Activated CD4-positive, alpha-beta memory T cell treated with anti-CD3 and anti-CD28 coated beads for 36 hours (primary cell): Measurements from ENCODE around the gene GPT2. TPM values are rescaled to one million over a fixed set of nuclear protein-coding genes. Genes with fewer than 3 reads are reported as not detected.

Experiments
- CTCF ChIA-PET: fragments of 350-600 bp; sonication (Branson Sonifier 250); formaldehyde crosslinking; loops from one replicate; lab custom pipeline; 2021; ENCODE audit warnings: antibody characterized with exemption, inconsistent platforms; lab: Charles Lee
- POLR2A ChIA-PET: fragments of 350-600 bp; sonication (Branson Sonifier 250); formaldehyde crosslinking; loops from one replicate; lab custom pipeline; 2021; ENCODE audit warnings: antibody characterized with exemption; lab: Charles Lee
- DNase-seq: peaks from one replicate; pipeline ENCODE4 v3.0.0-alpha.2; 2020
- H3K27ac Mint-ChIP-seq: one replicate; pipeline ENCODE4 v1.8.0; 2021; ENCODE audit warnings: mixed read lengths
- H3K27me3 Mint-ChIP-seq: one replicate; pipeline ENCODE4 v1.8.0; 2021; ENCODE audit warnings: mixed read lengths
- H3K36me3 Mint-ChIP-seq: one replicate; pipeline ENCODE4 v1.8.0; 2021; ENCODE audit warnings: mixed read lengths
- H3K4me1 Mint-ChIP-seq: one replicate; pipeline ENCODE4 v1.8.0; 2021; ENCODE audit warnings: low read depth, mixed read lengths
- H3K4me3 Mint-ChIP-seq: one replicate; pipeline ENCODE4 v1.8.0; 2021; ENCODE audit warnings: mild to moderate bottlenecking, mixed read lengths
- H3K9me3 Mint-ChIP-seq: one replicate; pipeline ENCODE4 v1.8.0; 2021; ENCODE audit warnings: mixed read lengths
- intact Hi-C: fragments of 100-400 bp; cut with micrococcal nuclease; formaldehyde crosslinking; loops from one replicate; pipeline ENCODE4 v1.15.1; 2023
- total RNA-seq, 2 experiments: library from RNA; stranded (reverse); gene quantifications; one replicate each; pipeline ENCODE4 v1.2.3, GENCODE V29; 2021

Gene GPT2
- total RNA-seq, 2 experiments from 2014 or later: 20.2 to 23.1 TPM

DNA sequence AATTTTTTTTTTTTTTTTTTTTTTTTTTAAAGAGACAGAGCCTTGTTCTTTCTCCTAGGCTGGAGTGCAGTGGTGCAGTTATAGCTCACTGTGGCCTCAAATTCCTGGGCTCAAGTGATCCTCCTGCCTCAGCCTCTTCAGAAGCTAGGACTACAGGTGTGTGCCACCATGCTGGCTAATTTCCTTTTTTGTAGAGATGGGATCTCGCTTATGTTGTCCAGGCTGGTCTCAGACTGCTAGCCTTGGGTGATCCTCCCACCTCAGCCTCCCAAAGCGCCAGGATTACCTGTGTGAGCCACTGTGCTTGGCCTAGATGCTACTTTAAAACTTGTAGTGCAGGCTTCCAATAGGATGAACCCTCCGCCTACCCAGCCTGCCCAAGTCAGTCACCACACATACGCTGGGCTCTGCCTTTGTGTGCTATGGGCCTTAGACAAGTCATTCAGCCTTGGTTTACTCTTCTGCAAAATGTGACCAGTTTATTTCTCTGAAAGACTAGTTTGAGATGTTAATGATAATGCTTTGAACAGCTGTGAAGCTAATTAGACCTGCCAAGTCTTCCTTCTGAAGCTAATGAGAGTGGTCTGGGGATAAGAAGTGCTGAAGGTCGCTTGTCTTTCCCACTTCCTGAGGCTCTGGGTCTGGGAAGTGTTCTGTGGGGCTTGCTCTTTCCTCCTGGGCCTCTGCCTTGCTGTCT is 5.2 kb downstream of the GPT2 start:
- ChIA-PET POLR2A (no interaction called here), CTCF (interaction anchor here (1.1 to 1.5 kb wide), 2 partner anchors 35 to 216 kb away, joined by 3 to 5 read pairs; no protein-coding TSS in a partner anchor)
- no peak overlapping the region for H3K27ac Mint-ChIP-seq
- no peak overlapping the region for H3K4me3 Mint-ChIP-seq
- H3K27me3 Mint-ChIP-seq: no peaks in the 10 kb centered on the region
- no peaks in the 10 kb centered on the region for H3K9me3 Mint-ChIP-seq
- peaks cover 7% of the 10 kb centered on the region for H3K36me3 Mint-ChIP-seq
- no peak for DNase-seq
- H3K4me1 Mint-ChIP-seq: peaks cover 8% of the 10 kb centered on the region
- intact Hi-C loops: no loop called here

- CTCF ChIA-PET: interaction anchor here (1.1 to 1.5 kb wide), 2 partner anchors 36 to 216 kb away, joined by 3 to 5 read pairs; no protein-coding TSS in a partner anchor
- intact Hi-C loops: no loop called here
These were observed 5.8 kb downstream of the GPT2 start for GRCh38 chr16:46889942-46890300.

GRCh38 chr16:46891910-46892309 is 7.7 kb downstream of the GPT2 start:
- Mint-ChIP-seq H3K27ac (no peak overlapping the region), H3K4me3 (no peak overlapping the region), H3K9me3 (no peaks in the 10 kb centered on the region), H3K36me3 (peaks cover 2% of the 10 kb centered on the region), H3K27me3 (no peaks in the 10 kb centered on the region), H3K4me1 (no peaks in the 10 kb centered on the region)
- ChIA-PET POLR2A (no interaction called here), CTCF (interaction anchor here (0.8 to 1.3 kb wide), 3 partner anchors 17 to 38 kb away, joined by 3 to 5 read pairs (median 3); no protein-coding TSS in a partner anchor)
- intact Hi-C loops: no loop called here
- no peak for DNase-seq

More at GRCh38 chr16:46889942-46890300, 5.8 kb downstream of the GPT2 start:
- no peak overlapping the region for H3K27ac Mint-ChIP-seq
- H3K36me3 Mint-ChIP-seq: peaks cover 7% of the 10 kb centered on the region
- H3K9me3 Mint-ChIP-seq: no peaks in the 10 kb centered on the region
- no peak for DNase-seq
- H3K27me3 Mint-ChIP-seq: no peaks in the 10 kb centered on the region
- POLR2A ChIA-PET: no interaction called here
- H3K4me3 Mint-ChIP-seq: no peak overlapping the region
- peaks cover 8% of the 10 kb centered on the region for H3K4me1 Mint-ChIP-seq

GRCh38 chr16:46894036-46894672 is 10.0 kb downstream of the GPT2 start:
- Mint-ChIP-seq H3K9me3 (no peaks in the 10 kb centered on the region), H3K27ac (no peak overlapping the region), H3K36me3 (peaks cover 3% of the 10 kb centered on the region), H3K27me3 (no peaks in the 10 kb centered on the region), H3K4me1 (no peaks in the 10 kb centered on the region), H3K4me3 (no peak overlapping the region)
- no peak for DNase-seq
- intact Hi-C loops: no loop called here
- CTCF ChIA-PET: no interaction called here
- POLR2A ChIA-PET: interaction anchor here (0.6 to 0.7 kb wide), 2 partner anchors 9 to 463 kb away, joined by 3 to 5 read pairs; no protein-coding TSS in a partner anchor

DNA sequence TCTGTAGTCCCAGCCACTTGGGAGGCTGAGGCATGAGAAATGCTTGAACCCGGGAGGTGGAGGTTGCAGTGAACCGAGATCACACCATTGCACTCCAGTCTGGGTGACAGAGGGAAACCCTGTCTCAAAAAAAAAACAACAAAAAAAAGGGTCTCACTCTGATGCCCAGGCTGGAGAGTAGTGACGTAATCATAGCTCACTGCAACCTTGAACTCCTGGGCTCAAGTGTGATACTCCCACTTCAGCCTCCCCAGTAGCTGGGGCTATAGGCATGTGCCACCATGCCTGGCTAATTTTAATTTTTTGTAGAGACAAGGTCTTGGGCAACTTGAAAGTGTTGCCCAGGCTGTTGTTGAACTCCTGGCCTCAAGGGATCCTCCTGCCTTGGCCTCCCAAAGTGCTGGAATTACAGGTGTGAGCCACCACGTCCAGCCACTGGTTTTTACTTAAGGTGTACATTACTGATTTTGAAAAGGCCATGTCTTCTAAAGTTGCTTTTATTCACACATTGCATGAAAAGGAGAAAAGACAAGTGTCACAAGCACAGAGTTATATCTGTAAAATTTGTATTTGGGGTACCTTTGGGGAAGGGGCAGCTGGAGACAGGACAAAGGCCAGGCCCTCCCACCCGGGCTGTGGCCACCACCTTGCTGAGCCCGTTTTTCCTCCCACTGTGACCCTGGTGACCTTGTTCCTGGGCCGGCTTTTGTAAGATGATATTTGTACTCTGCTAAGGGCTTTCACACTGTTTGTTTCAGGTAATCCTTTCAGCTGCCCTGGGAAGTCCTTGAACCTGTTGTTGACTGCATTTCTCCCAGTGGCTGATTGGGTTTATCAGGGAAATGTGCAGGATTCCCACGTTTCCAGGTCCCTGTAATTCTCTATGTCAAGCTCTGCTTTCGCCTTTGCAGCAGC is 11.5 kb downstream of the GPT2 start:
- no peaks in the 10 kb centered on the region for H3K27me3 Mint-ChIP-seq
- no peak overlapping the region for H3K4me3 Mint-ChIP-seq
- peaks cover 2% of the 10 kb centered on the region for H3K36me3 Mint-ChIP-seq
- H3K27ac Mint-ChIP-seq: no peak overlapping the region
- no peaks in the 10 kb centered on the region for H3K4me1 Mint-ChIP-seq
- no peak for DNase-seq
- intact Hi-C loops: no loop called here
- ChIA-PET POLR2A (no interaction called here), CTCF (interaction anchor here (0.6 to 1.4 kb wide), 2 partner anchors 32 to 266 kb away, joined by 3 read pairs; no protein-coding TSS in a partner anchor)
- no peaks in the 10 kb centered on the region for H3K9me3 Mint-ChIP-seq

DNA sequence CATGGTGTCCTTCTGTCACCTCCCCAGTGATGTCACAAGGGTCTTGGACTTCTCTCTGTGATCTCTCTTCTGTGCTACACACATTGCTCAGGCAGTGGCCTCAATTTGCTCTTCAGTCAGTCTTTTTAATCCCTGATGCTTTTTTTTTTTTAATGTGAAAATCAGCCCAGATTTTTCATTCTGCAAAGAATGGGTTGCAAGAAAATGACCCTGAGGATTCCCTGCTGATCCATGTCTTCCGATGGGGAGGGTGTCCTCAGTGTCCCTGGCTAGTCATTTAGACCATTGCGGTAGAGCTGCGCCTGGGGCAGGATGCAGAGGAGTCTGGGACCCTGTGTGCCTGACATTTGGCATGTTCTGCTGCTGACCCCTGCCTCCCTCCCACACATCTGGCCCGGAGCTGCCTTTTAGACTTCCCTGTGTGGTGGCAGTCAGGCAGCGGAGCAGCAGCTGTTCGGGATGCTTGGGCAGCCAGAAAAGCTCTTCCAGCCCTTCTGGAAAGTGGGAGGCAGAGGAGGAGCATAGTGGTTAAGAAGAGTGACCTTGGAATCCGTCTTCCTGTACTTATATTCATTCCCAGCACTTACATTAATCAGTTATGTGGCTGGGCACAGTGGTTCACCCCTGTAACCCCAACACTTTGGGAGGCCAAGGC is 12.3 kb downstream of the GPT2 start:
- Mint-ChIP-seq H3K4me3 (no peak overlapping the region), H3K27ac (no peak overlapping the region), H3K27me3 (no peaks in the 10 kb centered on the region), H3K36me3 (peaks cover 2% of the 10 kb centered on the region), H3K4me1 (no peaks in the 10 kb centered on the region), H3K9me3 (no peaks in the 10 kb centered on the region)
- ChIA-PET CTCF (interaction anchor here (0.6 to 1.4 kb wide), 2 partner anchors 31 to 267 kb away, joined by 3 read pairs; no protein-coding TSS in a partner anchor), POLR2A (no interaction called here)
- no peak for DNase-seq
- intact Hi-C loops: no loop called here

DNA sequence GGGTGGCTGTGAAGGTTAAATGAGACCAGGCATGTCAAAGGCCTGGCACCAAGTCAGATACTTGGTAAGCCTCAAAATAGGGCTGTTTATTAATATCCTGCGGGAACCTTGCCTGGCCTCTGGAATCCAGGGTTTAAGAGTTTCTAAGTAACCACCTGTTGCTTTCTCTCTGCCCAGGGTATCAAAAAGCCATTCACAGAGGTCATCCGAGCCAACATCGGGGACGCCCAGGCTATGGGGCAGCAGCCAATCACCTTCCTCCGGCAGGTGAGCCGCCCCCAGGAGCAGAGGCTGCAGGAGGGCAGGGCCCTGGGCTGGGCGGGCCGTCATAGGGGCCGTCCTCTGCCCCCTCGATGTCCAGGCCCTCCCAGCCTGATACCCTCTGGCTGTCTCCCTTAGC is 13.3 kb downstream of the GPT2 start:
- no peak for DNase-seq
- Mint-ChIP-seq H3K4me3 (no peak overlapping the region), H3K27me3 (no peaks in the 10 kb centered on the region), H3K9me3 (no peaks in the 10 kb centered on the region), H3K36me3 (peaks cover 2% of the 10 kb centered on the region), H3K4me1 (no peaks in the 10 kb centered on the region), H3K27ac (no peak overlapping the region)
- intact Hi-C loops: no loop called here
- CTCF ChIA-PET: no interaction called here
- POLR2A ChIA-PET: no interaction called here

- DNase-seq: no peak
- no peaks in the 10 kb centered on the region for H3K27me3 Mint-ChIP-seq
- no peaks in the 10 kb centered on the region for H3K4me1 Mint-ChIP-seq
- ChIA-PET CTCF (no interaction called here), POLR2A (no interaction called here)
- H3K9me3 Mint-ChIP-seq: no peaks in the 10 kb centered on the region
- intact Hi-C loops: no loop called here
- no peak overlapping the region for H3K27ac Mint-ChIP-seq
- no peak overlapping the region for H3K4me3 Mint-ChIP-seq
- H3K36me3 Mint-ChIP-seq: peaks cover 2% of the 10 kb centered on the region
These were observed 13.8 kb downstream of the GPT2 start for GRCh38 chr16:46898006-46898405.

- H3K9me3 Mint-ChIP-seq: no peaks in the 10 kb centered on the region
- no peak overlapping the region for H3K27ac Mint-ChIP-seq
- DNase-seq: no peak
- H3K4me3 Mint-ChIP-seq: no peak overlapping the region
- no peaks in the 10 kb centered on the region for H3K4me1 Mint-ChIP-seq
- no peaks in the 10 kb centered on the region for H3K27me3 Mint-ChIP-seq
- CTCF ChIA-PET: interaction anchor here (1.4 to 2.1 kb wide), 2 partner anchors 45 to 226 kb away, joined by 6 read pairs; no protein-coding TSS in a partner anchor
- intact Hi-C loops: no loop called here
- H3K36me3 Mint-ChIP-seq: peaks cover 2% of the 10 kb centered on the region
- POLR2A ChIA-PET: no interaction called here
These were observed 15.4 kb downstream of the GPT2 start for GRCh38 chr16:46899443-46900143.

- Mint-ChIP-seq H3K4me3 (no peak overlapping the region), H3K9me3 (no peaks in the 10 kb centered on the region), H3K27ac (no peak overlapping the region), H3K27me3 (no peaks in the 10 kb centered on the region), H3K4me1 (no peaks in the 10 kb centered on the region), H3K36me3 (peaks cover 2% of the 10 kb centered on the region)
- DNase-seq: no peak
- ChIA-PET POLR2A (no interaction called here), CTCF (interaction anchor here (1.4 to 2.1 kb wide), 2 partner anchors 46 to 227 kb away, joined by 6 read pairs; no protein-coding TSS in a partner anchor)
- intact Hi-C loops: no loop called here
These were observed 16.5 kb downstream of the GPT2 start for GRCh38 chr16:46900455-46901235.
